Activated CD8-positive, alpha-beta memory T cell treated with anti-CD3 and anti-CD28 coated beads for 24 hours (primary cell): ENCODE measurements around the gene ARID1B.

ENCODE experiments used
- DNase-seq: peaks from one replicate; pipeline ENCODE4 v3.0.0-alpha.2; 2020

ARID1B gene

DNA sequence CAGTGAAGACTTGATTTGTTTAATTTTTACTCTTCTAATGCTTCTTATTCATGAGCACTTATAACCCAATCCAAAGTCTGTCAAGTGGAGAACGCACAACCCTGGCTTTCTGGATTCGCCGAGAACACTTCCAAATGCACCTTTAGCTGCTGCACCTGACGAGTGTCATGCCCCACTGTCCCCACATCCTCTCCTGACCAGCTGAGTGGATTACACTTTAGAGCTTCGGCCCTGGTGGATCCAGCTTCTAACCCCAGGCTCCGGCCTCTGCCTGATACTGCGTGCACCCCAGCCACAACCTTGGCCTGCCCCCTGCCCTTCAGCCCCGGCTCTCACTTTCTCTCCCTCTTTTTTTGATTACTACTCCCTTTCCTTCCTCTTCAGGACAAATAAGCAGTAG is 287.3 kb downstream of the ARID1B start:
- DNase-seq = no peak

DNA sequence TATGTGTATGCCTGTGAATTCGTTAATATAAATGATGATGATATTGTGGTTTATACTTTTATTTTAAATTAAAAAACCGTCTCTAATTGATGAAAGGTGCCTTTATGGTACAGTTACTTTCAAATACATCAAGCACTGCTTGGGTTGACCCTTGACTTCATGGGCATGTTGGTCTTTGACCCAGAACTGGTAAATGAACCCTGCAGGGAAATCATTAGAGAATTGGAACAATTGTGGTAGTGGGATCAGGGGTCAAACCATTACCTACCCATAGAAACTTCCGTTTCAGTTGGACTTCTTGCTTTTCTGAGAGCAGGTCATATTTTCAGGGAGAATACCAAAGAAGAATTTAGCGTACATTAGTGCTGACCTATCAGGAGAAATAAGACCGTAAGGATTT is 288.2 kb downstream of the ARID1B start:
- DNase-seq = no peak

- no peak for DNase-seq
These were observed 289.8 kb downstream of the ARID1B start for GRCh38 chr6:157066781-157067491.

GRCh38 chr6:157067507-157067906 is 290.3 kb downstream of the ARID1B start:
- DNase-seq = no peak

DNA sequence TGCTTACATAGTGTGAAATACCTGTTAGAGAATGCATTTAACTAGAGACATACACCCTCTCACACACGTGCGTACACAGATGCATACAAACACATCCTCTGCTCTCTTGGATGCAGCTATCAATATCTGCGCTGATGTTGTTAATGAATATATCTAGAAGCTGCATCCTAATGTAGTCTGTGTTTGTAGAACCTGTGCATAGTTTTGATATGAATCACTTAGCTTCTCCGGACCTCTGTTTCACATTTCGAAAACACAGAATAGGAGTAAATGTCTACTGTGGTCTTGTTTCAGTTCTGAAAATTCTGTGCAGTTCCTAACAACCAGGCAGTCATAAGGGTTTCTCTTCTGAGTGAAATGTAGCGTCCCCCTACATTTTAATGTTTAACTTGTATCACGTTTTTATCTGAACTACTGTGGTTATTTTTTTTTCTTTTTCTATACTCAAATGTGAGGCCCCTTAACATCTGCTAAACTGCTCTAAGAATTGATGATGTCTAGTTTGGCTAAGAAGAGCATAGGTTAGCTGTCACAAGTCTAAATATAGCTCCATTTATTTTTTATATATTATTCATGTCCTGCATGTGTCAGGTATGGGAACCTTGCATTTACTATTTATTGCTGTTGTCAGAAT is 291.6 kb downstream of the ARID1B start:
- DNase-seq = no peak

DNA sequence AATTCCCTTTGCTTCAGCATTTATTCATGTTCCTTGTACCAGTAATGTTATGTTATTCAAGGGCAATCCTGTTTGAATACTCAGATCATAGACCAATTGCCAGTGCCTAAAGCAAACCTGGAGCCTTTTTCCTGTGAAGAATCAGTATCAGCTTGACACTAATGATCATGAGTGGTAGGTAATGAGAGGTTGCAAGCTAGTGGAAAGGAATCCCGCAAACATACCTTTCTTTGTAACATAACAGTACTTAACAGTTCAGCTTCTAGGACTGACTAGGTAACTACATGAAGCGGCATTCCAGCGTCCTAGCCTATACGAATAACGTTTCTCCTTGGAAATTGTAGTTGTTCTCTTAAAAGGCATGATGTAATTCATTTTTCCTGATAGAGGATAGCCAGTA is 292.4 kb downstream of the ARID1B start:
- no peak for DNase-seq

DNA sequence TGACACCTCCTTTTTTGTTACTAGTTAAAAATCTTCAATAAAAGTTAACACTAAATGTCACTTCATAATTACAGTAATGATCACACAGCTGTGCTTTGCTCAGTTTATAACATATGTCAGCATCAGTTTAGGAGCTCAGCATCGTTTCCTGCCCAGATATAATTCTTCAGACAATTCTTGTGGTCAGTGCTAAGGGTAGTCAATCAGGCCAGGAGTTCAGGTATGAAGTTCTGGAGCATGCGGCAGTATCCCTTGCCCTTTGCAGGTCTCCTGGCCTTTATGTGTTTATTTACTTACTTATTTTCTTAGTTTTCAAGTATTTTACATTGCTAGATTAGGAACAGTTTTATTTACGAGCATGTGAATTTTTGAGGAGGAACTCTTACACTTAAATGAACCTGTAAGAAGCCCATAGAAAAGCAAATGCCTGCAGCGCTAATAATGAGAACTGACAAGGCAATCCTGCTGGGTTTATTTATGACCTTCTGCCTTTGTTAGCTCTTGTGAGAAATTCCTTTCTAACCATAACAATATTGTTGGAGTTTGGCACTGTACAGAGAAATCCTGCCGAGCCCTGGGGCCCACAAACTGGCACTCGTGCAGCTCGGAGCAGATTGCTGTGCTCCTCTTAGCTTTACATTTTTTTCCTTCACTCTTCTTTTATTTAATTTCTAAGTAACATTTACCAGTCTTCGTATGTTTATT is 293.4 kb downstream of the ARID1B start:
- no peak for DNase-seq

GRCh38 chr6:157072128-157072527 is 294.9 kb downstream of the ARID1B start:
- DNase-seq = no peak

DNA sequence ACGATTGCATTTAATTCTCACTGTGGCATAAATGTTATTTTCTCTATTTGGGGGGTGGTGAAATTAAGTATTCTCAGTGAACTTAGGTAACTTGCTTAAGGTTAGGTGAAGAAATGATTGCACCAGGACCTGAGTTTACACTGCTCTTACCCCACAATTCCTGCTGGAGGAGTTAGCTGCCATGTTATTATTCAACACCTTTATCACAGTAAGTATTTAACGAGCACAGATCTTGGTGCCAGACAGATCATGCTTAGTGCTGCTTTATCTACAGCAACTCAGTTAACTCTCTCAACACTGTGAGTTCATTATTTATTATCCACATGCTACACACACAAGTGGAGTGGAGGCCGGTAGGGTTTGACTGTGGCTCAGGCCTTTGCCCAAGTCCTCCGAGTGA is 296.4 kb downstream of the ARID1B start:
- no peak for DNase-seq

GRCh38 chr6:157074969-157075368 is 297.8 kb downstream of the ARID1B start:
- no peak for DNase-seq

DNA sequence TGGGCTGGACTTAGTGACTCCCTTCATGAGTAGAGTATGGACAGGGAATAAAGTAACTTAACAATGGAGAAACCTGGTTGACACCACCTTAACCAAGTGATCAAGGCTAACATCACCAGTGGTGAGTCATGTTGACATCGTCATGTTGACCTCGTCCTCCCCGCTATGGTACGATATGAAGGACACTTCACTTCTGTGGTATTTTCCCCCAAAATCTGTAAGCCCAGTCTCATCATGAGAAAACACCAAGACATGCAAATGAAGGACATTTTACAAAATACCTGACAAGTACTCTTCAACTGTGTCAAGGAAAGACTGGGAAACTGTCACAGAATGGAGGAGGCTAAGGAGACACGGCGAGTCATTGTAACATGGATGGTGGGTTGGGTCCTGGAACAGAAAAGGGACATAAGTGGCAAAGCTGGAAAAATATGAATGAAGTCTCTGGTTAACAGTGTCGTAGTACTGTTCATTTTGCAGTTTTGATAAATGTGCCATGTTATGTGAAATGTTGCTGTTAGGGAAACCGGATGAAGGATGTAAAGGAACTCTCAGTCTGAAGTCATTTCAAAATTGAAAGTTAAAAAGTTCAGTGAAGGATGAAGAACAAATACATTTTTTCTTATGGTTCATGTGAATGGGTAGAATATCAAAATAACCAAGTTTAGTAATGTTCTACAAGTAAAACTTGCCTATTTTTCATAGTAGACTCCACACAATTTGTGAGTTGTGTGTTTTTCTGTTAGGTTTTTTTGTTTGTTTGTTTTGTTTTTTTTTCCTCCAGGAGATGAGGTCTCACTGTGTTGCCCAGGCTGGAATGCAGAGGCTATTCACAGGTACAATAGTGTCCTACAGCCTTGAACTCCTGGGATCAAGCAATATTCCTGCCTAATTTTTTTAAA is 298.6 kb downstream of the ARID1B start:
- DNase-seq = no peak

DNA sequence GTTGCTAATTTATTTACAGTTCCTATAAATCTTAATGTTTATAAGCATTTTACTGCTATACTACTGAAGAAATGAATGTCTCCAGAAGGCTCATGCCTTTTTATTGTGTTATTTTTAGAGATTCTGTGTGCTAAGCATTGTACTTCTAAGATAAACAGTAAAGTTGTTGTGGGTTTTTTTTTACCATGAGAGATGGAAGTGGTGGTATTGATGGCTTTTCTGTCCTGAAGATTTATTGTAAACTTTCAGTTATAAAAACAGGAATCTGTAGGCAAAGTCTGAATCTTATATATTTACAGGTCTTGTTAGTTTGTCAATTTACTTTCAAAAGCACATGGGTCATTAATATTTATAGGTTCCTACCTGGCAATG is 299.3 kb downstream of the ARID1B start:
- DNase-seq = no peak

DNA sequence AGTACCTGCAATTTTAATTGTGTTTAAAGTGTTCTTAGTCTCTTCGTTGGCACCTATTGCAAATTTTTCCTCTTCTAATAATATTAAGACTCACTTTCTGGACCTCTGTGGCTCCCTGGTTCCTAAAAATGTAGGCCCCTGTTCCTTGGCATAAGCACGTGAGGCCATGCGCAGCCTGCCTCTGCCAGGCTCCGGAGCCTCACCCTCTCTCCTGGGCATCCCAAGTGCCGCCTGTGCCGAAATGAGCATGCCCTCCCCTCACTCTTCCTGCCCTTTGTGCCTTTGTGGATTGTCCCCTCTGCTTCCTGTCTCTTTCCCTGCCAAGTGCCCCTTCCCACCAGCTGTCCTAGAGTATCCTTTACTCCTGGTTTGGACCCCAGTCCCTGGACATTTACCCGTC is 300.1 kb downstream of the ARID1B start:
- no peak for DNase-seq

GRCh38 chr6:157078326-157078725 is 301.1 kb downstream of the ARID1B start:
- DNase-seq = no peak

DNA sequence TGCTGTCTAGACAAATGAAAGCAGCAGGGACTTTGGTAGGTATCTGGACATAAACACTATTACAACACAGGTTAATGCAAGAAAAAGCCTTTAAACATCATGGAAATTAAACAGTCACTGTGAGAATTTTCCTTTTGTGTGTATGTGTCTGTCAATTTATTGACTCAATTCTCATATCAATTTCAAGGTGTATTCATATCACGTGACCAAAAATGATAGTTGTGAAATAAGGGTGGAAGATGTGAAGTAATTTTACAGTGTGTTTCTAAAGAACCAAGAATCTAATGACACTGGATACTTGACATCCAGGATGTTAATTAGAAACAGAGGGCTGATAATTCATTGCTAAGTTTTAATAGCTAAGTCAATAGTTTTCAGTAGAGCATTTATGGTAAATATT is 302.1 kb downstream of the ARID1B start:
- no peak for DNase-seq

DNA sequence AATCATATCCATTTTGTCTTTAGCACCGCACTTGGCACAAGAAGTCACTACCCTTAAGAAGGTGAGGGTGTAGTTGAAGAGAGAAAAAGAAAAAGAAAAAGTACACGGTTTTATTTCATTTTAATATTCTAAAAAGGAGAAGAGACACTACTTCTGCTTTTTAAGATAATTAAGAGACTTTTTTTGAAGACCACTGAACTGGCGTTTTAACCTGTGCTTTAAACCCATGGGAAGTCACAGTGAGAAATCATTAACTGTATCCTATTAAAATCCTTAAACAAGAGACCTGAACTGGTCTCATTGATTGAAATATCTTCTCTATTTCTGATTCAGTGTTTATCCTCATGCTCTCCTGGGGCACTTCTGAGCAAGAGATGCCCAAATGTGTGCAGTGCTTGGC is 302.6 kb downstream of the ARID1B start:
- DNase-seq = no peak

GRCh38 chr6:157080986-157081391 is 303.8 kb downstream of the ARID1B start:
- DNase-seq = no peak

- DNase-seq = no peak
These were observed 306.2 kb downstream of the ARID1B start for GRCh38 chr6:157083343-157083742.

DNA sequence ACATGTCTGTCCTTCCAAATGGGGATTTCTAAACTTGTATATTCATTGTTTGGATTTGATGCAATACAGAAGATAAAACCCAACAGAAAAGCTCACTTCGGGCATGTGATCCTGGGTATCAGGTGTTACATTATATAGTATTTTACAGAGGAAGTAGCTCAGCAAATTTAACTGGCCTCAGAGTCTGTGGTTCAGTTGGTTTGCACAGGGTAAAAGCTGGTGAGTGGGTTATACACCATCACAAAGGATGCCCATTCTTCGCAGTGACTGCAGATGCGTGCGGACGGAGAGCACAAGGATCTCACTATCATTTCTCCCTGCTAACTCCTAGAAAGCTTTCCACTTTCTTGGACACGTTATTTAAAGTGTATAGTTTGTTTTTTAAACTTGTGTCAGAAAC is 309.5 kb downstream of the ARID1B start:
- no peak for DNase-seq

DNA sequence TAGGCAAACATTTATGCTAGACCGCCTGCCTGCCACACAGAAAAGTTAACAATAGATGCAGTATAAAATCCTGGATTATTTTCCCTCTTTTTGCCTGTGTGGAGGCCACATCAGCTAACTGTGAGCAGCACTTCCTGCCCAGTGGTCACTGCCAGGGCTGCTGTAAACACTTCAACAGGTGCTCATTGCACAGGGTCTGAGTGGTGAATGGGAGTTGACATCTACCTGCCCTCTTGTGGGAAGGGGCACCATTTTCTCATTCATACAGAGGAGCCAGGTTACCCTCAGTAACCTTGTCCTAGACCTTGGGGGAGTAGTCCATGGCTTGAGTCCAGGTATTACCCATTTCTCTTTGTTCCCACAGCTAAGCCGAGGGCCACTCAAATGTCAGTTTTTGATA is 310.8 kb downstream of the ARID1B start:
- DNase-seq = no peak

DNA sequence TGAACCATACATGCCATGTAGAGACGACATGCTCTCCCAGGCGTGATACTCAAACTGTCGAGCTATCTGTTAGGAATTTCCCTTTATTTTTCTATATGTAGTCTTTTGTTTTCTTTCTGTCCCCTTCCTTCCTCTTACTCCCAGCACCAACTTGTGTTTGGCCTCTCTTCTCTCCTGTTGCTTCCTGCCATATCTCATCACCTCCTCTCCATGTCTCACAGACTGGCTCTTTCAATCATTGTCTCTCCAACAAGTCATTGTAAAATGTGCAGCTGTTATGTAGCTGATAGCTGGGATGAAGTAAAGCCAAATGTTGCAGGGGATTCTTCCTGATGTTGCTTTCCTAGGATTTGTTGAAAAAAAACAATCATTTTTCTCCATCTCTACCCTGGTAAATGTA is 311.7 kb downstream of the ARID1B start:
- DNase-seq = no peak

- no peak for DNase-seq
These were observed 312.1 kb downstream of the ARID1B start for GRCh38 chr6:157089258-157089657.

DNA sequence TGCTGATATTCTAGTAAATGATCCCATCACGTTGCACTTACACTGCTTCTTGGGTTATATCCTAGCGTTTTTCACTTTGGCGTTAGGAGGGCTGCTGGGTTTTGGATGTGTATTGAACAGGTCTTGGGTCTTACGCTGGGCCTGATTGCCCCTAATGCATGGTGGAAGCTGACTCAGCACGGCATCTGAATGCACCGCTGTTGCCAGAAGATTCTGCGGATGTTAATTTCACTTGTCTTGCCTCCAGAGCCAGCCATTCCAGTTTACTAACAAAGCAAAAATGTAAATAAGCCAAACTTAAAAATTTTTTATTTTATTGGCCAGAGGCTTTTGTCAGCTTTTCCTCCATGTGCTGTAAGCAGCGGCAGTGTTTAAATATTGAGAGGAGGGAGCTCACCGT is 312.7 kb downstream of the ARID1B start:
- no peak for DNase-seq
